ENCODE data around the gene KCNMB4.

The KCNMB4 gene, protein sequence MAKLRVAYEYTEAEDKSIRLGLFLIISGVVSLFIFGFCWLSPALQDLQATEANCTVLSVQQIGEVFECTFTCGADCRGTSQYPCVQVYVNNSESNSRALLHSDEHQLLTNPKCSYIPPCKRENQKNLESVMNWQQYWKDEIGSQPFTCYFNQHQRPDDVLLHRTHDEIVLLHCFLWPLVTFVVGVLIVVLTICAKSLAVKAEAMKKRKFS

DNA sequence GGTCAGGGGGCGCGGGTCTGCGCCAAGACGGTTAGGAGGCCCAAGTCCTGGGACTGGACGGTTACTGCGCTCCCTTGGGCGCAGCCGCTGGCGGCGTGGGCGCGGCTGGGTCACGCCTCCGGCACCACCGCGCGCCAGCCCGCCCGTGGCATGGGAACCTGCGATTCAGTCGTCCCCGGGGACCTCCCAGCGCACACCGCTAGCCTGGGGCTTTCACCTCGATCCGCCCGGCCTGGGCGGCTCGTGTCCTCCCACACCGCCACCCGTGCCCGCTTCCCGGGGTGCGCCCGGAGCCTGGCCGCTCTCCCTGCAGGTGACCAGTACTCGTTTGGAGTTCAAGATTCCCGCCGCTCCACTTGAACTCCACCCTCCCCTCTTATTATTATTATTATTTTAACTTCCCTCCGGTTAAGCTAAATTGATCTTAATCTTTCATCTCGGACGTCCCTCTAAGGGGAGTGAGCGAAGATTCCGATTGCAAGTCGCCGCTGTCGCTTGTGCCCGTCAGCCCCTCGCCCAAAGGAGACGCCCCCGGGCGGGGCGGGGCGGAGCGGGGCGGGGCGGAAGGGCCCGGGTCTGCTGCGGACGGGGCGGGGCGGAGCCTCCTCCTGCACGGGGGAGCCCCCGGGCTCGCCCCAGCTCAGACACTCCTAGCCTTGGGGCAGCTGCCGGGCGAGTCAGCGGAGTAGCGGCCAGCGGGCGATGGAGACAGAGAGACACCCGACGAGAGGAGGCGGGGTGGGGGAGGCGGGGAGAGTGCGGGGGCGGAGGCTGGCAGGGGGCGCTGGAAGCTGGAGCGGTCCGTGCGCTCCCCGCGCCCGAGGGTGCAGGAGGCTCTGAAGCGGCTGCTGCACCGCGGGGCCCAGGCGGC, at the start of gene KCNMB4:
TSS of gene KCNMB4 (plus strand) at position 643 of the 871 bp plus-strand sequence. CDS start 445 bp downstream, outside the sequence.
- DNase-seq = peak; percentile 27 to 73

GRCh38 chr12:70317781-70318180, 48.3 kb upstream of the KCNMB4 start:
- DNase-seq = no peak

GRCh38 chr12:70319605-70320004, 46.5 kb upstream of the KCNMB4 start:
- no peak for DNase-seq

DNA sequence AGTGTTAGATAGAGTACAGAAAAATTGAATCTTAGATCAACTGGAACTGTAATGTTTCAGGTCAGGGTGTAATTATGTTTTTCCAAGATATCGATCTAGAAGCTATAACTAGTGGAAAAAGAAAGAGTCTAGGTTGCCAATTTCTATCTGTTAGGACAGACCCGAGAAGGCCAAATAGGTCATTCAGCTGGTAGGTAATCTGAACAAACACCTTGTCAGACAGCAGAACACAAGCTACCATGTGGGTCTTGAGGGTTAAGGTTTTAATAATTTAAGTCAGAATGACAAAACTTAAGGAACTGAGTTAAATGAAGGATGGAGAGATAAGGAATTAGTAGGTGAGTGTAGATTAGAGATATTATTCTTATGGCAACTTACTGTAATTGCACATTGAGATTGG, 44.9 kb upstream of the KCNMB4 start:
- no peak for DNase-seq

DNA sequence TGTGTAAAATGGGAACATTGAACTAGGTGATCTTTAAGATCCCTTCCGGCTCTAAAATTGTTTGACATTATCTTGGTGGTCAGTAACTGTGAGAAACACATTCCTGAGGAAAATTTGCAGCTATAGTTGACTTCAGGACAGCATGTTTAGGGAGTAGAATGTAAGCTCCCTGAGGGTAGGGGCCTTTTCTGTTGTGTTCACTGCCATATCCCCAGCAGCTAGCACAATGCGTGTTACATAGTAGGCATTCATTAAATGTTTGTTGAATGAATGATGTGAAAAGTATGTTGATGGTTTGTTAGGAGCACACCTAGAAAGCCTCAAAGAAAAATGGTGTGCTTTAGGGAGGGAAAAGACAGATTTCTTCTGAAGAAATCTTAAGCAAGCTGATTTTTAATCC, 38.5 kb upstream of the KCNMB4 start:
- DNase-seq = no peak

- no peak for DNase-seq
Observed at GRCh38 chr12:70329728-70330127, 36.4 kb upstream of the KCNMB4 start.

GRCh38 chr12:70330158-70330557, 35.9 kb upstream of the KCNMB4 start:
- DNase-seq = no peak

DNA sequence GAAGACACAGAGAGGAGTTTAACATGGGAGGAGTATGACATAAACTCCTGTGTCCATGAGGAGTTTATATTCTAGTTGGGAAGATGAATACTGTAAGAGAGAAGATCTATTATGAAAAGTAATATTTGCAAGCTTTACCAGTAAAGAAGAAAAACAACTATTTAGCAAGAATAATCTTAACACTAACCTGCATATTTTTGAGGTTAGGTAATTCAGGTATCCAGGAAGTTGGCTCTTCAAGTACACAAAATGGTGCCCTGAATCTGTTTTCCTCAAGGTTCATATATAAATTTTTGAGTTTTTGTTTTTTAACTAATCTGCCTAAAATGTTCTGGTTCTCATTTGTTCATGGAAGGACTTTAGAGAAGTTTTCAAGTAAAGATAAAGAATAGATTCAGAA, 33.9 kb upstream of the KCNMB4 start:
- DNase-seq = no peak

DNA sequence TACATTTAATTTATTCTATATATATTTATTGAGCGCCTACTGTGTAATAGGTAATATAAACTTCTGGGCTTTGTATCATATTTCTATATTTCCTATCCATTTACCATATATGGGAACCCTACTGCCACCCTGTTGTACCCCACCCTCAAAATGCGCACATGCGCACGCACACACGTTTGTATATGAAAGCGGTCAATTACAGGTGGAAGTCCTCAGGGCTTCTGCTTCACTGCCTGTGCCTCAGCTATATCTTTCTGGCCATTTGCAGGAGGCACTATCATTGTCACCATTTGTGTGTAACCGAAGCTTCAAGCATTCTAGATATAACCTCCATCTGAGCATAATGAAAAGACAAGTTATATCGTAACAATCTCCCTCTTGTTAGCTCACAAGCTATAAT, 31.3 kb upstream of the KCNMB4 start:
- DNase-seq = no peak

- no peak for DNase-seq
Observed at GRCh38 chr12:70338531-70338930, 27.6 kb upstream of the KCNMB4 start.

GRCh38 chr12:70351076-70351475, 15.0 kb upstream of the KCNMB4 start:
- DNase-seq = no peak

- DNase-seq = no peak
Observed at GRCh38 chr12:70353780-70354660, 12.1 kb upstream of the KCNMB4 start.

- DNase-seq = no peak
Observed at GRCh38 chr12:70354787-70355186, 11.3 kb upstream of the KCNMB4 start.

- DNase-seq = no peak
Observed at GRCh38 chr12:70355972-70356371, 10.1 kb upstream of the KCNMB4 start.

DNA sequence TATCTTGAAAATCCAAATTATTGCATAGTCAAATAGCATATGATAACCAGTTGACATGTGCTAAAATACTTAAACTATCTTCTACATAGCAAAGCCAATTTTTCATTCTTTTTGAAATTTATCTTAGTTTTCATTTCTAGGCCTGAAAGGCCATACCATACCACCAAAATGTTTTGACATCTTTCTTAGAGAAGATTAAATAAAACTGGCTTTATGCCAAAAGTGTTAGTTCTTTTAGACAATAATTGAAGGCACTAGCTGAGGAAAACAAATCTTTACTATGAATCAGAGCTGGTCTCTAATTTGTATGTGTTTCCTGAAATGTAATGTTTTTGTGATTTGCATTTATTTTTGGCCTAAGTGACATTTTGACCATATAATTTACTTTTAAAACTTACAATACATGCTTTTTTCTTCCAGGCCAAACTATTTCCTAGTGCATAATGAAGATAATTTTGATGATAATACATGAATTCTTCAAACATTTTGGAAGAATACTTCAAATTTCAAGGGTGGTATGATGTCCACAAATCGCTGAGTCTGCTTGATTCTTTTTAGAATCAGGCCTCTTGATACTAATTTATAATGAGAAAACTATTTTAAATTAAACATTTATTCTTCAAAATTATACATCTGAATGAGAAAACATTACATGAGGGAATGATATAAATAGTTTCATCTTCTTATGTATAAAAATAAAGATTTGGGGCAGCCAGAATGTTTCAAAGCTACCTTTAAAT, 6.5 kb upstream of the KCNMB4 start:
- peak in 1 of 2 experiments; percentile 3 for DNase-seq

DNA sequence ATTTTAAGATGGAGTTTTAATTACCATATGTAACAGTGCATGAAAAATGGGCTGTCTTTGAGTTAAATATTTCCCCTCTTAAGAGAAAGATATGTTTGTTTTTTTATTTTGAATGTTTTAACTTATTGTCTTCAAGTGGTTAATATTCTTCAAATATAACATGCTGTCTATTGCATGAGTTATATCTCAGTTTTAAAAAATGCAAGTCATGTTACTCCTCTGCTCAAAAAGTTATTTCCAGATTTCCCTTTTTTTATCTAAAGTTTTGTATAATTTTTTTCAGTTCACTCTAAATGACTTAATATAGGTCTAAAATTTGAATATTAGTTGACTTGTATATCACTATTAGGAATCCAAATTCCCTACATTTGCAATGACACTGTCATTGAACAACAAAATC, 5.9 kb upstream of the KCNMB4 start:
- no peak for DNase-seq

GRCh38 chr12:70364695-70365397, 1.2 kb upstream of the KCNMB4 start:
- no peak for DNase-seq

- no peak for DNase-seq
Observed at GRCh38 chr12:70365398-70365647, 767 bp upstream of the KCNMB4 start.

- peak in 1 of 2 experiments; percentile 34 for DNase-seq
Observed at GRCh38 chr12:70366581-70367257, 629 bp downstream of the KCNMB4 start.

GRCh38 chr12:70367258-70368141, 1.4 kb downstream of the KCNMB4 start:
- DNase-seq = no peak

- no peak for DNase-seq
Observed at GRCh38 chr12:70372881-70373280, 6.8 kb downstream of the KCNMB4 start.

All from NCI-H446 (cell line).